CD4-positive, alpha-beta T cell treated with Interleukin-6 for 4 hours (primary cell): ENCODE measurements around the gene NPR3.

ENCODE experiments used
- DNase-seq: peaks from one replicate; pipeline ENCODE4 v3.0.0-alpha.2; 2020; ENCODE audit warnings: mixed read lengths

NPR3 gene

GRCh38 chr5:32814620-32815019, 103.5 kb downstream of the NPR3 start:
- no peak for DNase-seq

DNA sequence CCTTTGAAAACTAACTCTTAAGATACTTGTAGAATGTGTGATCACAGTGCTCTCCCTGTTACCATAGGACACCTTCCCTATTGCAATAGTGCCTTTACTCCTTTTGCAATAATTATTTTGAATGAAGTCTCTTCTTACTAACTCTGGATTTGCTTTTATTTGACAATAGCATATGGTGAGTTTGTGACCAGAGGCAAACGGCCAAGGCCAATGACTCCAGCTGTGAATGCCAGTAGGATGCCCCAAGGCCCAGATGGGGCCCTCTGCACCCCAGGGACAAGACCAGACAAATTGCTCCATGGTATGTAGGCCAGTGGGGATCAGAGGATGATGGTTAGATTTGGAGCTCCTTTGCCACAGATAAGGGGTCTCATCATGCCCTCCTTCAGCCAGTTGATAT, 116.9 kb downstream of the NPR3 start:
- DNase-seq: no peak

GRCh38 chr5:32828492-32828891, 117.4 kb downstream of the NPR3 start:
- DNase-seq: no peak

DNA sequence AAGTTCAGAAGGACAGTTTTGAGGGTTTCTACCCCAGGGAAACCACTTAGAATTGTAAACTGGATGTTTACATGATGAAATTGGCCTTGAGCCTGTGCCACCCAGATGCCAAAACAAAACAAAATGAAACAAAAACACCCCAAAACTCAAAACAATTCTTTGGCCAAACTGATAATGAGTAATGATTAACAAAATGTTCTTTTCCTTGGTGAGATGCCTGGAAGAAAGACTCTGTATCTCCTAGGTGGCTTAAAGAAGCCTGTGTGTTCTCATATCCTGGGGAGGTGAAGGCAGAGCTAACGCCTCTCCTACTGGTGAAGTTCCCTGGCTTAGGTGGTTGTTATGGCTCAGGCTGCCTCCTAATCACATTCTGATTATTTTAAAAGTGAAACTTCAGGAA, 120.5 kb downstream of the NPR3 start:
- DNase-seq: no peak

- no peak for DNase-seq
These were observed 122.0 kb downstream of the NPR3 start for GRCh38 chr5:32833127-32833526.

DNA sequence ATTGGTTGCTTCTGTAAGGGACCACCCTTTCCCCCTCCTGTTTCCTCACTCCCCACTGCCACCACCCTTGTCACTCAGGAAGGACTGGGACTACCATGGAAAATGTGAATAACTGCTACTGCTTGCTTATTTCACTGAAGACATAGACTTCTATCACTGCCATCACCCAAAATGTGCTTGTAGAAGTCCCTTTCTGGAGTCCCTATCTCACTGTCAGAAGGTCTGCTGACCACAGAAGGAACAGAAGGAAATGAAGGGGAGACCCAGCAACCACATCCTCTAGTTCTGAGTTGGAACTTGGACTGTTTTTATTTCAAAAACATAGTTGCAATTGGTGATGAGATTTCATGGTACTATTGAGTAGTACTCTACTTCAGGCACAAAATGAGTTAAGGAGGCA, 122.5 kb downstream of the NPR3 start:
- DNase-seq: no peak

GRCh38 chr5:32834251-32834650, 123.1 kb downstream of the NPR3 start:
- DNase-seq: no peak

DNA sequence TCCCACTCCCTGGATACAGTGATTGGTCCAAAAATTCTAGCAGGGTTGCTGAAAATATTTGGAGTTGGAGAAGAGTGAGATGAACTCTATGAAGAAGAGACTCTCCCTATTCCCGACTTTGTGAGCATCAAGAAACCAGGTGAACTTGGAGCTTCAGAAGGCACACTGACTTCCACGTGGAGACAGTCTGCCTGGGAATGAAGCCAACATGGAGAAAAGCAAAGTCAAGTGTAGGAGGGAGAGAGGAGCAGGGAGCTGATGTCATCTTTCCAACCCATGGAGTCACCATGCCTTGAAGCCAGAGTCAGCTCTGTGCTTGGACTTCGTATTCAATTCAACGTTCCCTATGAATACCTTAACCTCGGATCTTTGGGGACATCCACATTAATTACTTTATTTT, 125.1 kb downstream of the NPR3 start:
- no peak for DNase-seq

GRCh38 chr5:32837211-32837610, 126.1 kb downstream of the NPR3 start:
- no peak for DNase-seq

DNA sequence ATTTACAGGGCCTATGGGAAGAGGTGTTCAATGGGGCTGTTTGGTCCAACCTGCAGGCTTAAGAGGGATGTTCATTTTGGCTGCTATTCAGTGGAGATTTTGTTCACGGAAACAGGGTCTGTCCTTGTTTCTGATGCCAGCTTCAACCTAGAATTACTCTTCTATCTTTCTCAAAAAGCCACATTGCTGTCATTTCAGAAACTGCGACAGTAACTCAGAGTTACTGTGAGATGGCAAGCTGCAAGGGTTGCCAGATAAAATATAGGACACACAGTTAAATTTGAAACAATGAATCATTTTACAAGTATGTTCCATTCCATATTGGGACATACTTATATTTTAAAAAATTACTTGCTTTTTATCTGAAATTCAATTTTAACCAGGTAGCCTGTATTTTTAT, 128.0 kb downstream of the NPR3 start:
- no peak for DNase-seq

DNA sequence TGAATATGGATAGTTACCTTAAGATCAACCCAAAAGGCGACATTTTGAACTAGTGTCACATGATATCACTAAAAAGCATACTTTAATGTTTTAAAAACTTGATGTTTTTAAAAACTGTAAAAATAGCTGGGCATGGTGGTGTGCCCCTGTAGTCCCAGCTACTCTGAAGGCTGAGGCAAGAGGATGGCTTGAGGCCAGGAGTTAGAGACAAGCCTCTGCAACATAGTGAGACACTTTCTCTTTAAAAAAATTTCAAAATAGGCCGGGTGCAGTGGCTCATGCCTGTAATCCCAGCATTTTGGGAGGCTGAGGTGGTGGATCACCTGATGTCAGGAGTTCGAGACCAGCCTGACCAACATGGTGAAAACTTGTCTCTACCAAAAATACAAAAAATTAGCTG, 129.5 kb downstream of the NPR3 start:
- DNase-seq: no peak
